ENCODE measurements around the gene GALM. TPM values are rescaled to one million over a fixed set of nuclear protein-coding genes. Genes with fewer than 3 reads are reported as not detected.

The GALM gene
- total and polyA plus RNA-seq, 2 of the 13 experiments (the other 11 are each of a cell fraction or from before 2014, with no cell fraction given), result 65.5 to 90.0 TPM

DNA sequence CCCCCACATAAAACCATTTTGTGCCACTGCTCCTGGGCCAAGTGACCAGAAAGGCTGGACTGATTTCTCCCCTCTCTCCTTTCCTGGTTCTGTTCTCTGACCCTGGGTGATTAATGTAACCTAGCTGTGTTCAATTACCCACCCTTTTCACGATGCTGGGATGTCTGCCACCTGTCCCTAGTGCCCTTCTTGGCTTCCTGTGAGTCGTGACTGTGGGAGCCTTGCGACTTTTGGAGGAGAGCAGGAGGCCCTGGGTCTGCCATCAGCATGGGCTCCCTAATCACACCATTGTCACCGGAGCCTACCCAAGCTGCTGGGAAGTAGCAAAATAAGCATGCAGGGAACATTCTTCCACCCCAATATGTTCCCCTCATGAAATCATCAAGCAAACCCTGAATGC lies 47.0 kb downstream of the GALM start:
- ChIA-PET CTCF (ENCODE audit: low intra/inter-chr PET ratio, low total read pairs) (no interaction called here), POLR2A (interaction anchor here (1.5 kb wide), 1 partner anchor 110 kb away, joined by 3 read pairs; the partner anchor contains the start of gene HNRNPLL)
- no peak overlapping the region for H3K4me3 ChIP-seq (replicated peaks in 1 of 3; ENCODE audit: insufficient read depth in 1 of 3, low read depth in 2 of 3, low read length in 3 of 3)
- ATAC-seq (no peak), FAIRE-seq (no peak), DNase-seq (ENCODE audit: low spot score) (no peak)
- in situ Hi-C loops (cut with HindIII; ENCODE audit: extremely low pct_ligation_motif_present, low pct_unique_long_range_greater_than_20kb), result no loop called here
- H3K4me2 ChIP-seq (ENCODE audit: low read depth, low read length), result no peak overlapping the region
- H3K79me2 ChIP-seq (ENCODE audit: insufficient read depth, low read length), result peaks cover 2% of the 10 kb centered on the region
- peaks cover 16% of the 10 kb centered on the region for H3K4me1 ChIP-seq (ENCODE audit: insufficient read depth, low read length)
- intact Hi-C loops (cut with micrococcal nuclease; ENCODE audit: unreplicated experiment), result no loop called here
- WGBS (ENCODE audit: low lambda C conversion rate), result 95% methylated on average over 4 of the region's 4 CpGs
- H3K27me3 ChIP-seq (ENCODE audit: control insufficient read depth in 1 of 2, insufficient read depth in 2 of 2, low read length in 2 of 2), result no peaks in the 10 kb centered on the region
- H3K9ac ChIP-seq (ENCODE audit: insufficient read depth, low read depth, low read length), result no peak overlapping the region
- H3K9me3 ChIP-seq (ENCODE audit: low read length), result no peaks in the 10 kb centered on the region
- H3K27ac ChIP-seq (ENCODE audit: extremely low read length, insufficient read depth, low read length), result no peak overlapping the region
- H4K20me1 ChIP-seq (ENCODE audit: insufficient read depth, low read length), result no peaks in the 10 kb centered on the region
- H2AFZ ChIP-seq (ENCODE audit: low read length), result no peak overlapping the region
- no TSS peak for BruUV-seq (replicated peaks)
- TF ChIP-seq EHMT2 (IDR thresholded peaks at IDR 0.05; ENCODE audit: borderline replicate concordance, low read depth, low read length) (no peak), ATAD3A (CRISPR knock-in tag; IDR thresholded peaks at IDR 0.05) (no peak), ZNF350 (CRISPR knock-in tag; IDR thresholded peaks at IDR 0.05; ENCODE audit: borderline replicate concordance, low read depth) (no peak), MIER2 (CRISPR knock-in tag; IDR thresholded peaks at IDR 0.05) (no peak), ZSCAN20 (CRISPR knock-in tag; IDR thresholded peaks at IDR 0.05; ENCODE audit: borderline replicate concordance) (no peak), REPIN1 (CRISPR knock-in tag; IDR thresholded peaks at IDR 0.05; ENCODE audit: borderline replicate concordance, low read depth) (no peak), NCOA2 (CRISPR knock-in tag; IDR thresholded peaks at IDR 0.05) (no peak), ZNF205 (CRISPR knock-in tag; IDR thresholded peaks at IDR 0.05) (no peak), ZNF746 (CRISPR knock-in tag; IDR thresholded peaks at IDR 0.05) (no peak), ZBTB8A (CRISPR knock-in tag; IDR thresholded peaks at IDR 0.05; ENCODE audit: borderline replicate concordance, low read depth) (no peak), SKI (IDR thresholded peaks at IDR 0.05; ENCODE audit: partially characterized antibody) (no peak)
- TF ChIP-seq, protein P1, sequence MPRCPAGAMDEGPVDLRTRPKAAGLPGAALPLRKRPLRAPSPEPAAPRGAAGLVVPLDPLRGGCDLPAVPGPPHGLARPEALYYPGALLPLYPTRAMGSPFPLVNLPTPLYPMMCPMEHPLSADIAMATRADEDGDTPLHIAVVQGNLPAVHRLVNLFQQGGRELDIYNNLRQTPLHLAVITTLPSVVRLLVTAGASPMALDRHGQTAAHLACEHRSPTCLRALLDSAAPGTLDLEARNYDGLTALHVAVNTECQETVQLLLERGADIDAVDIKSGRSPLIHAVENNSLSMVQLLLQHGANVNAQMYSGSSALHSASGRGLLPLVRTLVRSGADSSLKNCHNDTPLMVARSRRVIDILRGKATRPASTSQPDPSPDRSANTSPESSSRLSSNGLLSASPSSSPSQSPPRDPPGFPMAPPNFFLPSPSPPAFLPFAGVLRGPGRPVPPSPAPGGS (CRISPR knock-in tag; IDR thresholded peaks at IDR 0.05), result no peak
- TF ChIP-seq, protein P2, sequence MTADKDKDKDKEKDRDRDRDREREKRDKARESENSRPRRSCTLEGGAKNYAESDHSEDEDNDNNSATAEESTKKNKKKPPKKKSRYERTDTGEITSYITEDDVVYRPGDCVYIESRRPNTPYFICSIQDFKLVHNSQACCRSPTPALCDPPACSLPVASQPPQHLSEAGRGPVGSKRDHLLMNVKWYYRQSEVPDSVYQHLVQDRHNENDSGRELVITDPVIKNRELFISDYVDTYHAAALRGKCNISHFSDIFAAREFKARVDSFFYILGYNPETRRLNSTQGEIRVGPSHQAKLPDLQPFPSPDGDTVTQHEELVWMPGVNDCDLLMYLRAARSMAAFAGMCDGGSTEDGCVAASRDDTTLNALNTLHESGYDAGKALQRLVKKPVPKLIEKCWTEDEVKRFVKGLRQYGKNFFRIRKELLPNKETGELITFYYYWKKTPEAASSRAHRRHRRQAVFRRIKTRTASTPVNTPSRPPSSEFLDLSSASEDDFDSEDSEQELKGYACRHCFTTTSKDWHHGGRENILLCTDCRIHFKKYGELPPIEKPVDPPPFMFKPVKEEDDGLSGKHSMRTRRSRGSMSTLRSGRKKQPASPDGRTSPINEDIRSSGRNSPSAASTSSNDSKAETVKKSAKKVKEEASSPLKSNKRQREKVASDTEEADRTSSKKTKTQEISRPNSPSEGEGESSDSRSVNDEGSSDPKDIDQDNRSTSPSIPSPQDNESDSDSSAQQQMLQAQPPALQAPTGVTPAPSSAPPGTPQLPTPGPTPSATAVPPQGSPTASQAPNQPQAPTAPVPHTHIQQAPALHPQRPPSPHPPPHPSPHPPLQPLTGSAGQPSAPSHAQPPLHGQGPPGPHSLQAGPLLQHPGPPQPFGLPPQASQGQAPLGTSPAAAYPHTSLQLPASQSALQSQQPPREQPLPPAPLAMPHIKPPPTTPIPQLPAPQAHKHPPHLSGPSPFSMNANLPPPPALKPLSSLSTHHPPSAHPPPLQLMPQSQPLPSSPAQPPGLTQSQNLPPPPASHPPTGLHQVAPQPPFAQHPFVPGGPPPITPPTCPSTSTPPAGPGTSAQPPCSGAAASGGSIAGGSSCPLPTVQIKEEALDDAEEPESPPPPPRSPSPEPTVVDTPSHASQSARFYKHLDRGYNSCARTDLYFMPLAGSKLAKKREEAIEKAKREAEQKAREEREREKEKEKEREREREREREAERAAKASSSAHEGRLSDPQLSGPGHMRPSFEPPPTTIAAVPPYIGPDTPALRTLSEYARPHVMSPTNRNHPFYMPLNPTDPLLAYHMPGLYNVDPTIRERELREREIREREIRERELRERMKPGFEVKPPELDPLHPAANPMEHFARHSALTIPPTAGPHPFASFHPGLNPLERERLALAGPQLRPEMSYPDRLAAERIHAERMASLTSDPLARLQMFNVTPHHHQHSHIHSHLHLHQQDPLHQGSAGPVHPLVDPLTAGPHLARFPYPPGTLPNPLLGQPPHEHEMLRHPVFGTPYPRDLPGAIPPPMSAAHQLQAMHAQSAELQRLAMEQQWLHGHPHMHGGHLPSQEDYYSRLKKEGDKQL (CRISPR knock-in tag; IDR thresholded peaks at IDR 0.05; ENCODE audit: low read depth), result no peak
- peaks cover 12 to 58% of the 10 kb centered on the region in 2 experiments for H3K36me3 ChIP-seq (replicated peaks in 1 of 2; ENCODE audit: control insufficient read depth in 1 of 2, insufficient read depth in 2 of 2, low read length in 2 of 2)

Measured in HepG2 (cell line).